Measurements from ENCODE around the gene DAB1.

- TF ChIP-seq CTCF (IDR thresholded peaks at IDR 0.05) (no peak), POLR2A (IDR thresholded peaks at IDR 0.05) (no peak), POLR2AphosphoS5 (IDR thresholded peaks at IDR 0.05) (no peak), EP300 (IDR thresholded peaks at IDR 0.05) (no peak)
Measured at GRCh38 chr1:56975446-56975845, 448.4 kb downstream of the DAB1 start.

Measured in upper lobe of left lung (tissue), 4 donors.